HG02973 (cell line): ENCODE measurements around the gene FRMD4A.

ENCODE experiments used
- ATAC-seq: cut with Tn5 transposase; IDR thresholded peaks from one replicate; pipeline ENCODE4 v1.9.1; 2021; ENCODE audit warnings: moderate library complexity; ENCODE audit not compliant: unreplicated experiment

The FRMD4A gene

GRCh38 chr10:14296065-14296709 is 34.5 kb downstream of the FRMD4A start:
- no peak for ATAC-seq

GRCh38 chr10:14294347-14295059 is 36.2 kb downstream of the FRMD4A start:
- ATAC-seq = no peak

GRCh38 chr10:14293526-14293925 is 37.2 kb downstream of the FRMD4A start:
- ATAC-seq = no peak

- ATAC-seq = no peak
Observed at GRCh38 chr10:14291296-14291695, 39.4 kb downstream of the FRMD4A start.

DNA sequence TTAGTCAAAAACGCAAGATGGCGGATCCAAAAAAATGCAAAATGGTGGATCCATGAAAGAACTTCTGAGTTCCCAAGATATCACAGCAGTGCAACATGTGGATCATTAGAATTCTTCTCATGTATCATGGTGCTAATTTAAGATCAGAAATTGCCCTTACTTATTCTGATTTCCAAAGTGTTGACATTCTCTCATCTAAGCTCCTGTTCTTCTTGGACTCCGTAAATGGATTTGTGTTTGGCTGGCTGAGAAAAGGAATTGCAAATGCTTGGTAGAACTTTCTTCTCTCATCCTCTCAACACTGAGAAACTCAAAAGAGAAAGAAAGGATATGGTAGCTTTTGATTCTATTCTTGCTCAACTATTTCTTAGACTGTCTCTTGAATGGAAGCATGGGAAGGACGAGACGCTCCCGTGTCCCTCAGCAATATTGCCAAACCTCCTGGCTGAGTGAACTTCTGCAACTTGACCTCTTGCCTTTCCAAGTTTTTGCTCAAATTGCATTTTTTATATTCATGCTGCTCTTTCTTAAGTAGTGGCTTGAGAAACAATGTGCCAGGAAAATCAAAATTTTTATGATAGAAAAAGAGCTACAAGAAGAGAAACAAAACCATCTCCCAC is 44.7 kb downstream of the FRMD4A start:
- ATAC-seq = no peak

- ATAC-seq = no peak
Observed at GRCh38 chr10:14282276-14282675, 48.4 kb downstream of the FRMD4A start.

DNA sequence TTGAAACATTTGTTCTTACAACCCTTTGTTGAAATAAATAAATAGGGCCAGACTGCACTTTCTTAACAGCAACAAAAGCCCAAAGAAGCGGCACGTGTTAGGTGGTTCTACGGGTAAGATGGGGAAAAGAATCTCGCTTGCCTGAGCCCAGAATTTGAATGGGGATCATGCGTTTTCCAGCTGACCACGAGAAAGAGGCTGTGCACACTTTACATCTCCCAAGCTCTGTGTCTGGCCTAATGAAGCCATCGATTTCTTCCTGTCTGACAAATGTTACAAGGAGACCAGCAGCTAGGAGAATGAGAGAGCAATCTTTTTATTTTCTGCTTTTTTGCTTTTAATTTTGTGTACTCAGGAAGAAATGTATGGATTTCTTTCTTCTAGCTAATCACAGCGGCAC is 52.2 kb downstream of the FRMD4A start:
- ATAC-seq = no peak

- no peak for ATAC-seq
Observed at GRCh38 chr10:14276210-14276609, 54.5 kb downstream of the FRMD4A start.

- ATAC-seq = no peak
Observed at GRCh38 chr10:14271621-14272020, 59.1 kb downstream of the FRMD4A start.

DNA sequence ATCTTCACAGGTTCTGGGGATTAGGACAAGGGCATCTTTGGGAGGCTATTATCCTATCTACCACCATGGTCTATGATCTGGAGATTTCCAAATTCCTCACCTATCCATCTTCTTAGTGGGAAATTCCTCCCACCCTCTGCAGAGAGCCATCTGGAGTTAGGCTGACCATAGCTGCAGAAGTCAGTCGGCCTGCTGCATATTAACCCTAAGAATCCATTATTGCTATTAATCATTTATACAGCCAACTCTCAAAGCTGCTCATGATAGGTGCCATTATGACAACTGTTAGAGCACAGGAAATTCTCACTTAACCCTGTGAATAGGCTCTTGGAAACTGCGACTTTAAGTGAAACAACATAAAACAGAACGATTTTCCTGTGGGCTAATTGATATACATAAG is 60.4 kb downstream of the FRMD4A start:
- ATAC-seq = no peak

GRCh38 chr10:14265709-14266108 is 65.0 kb downstream of the FRMD4A start:
- ATAC-seq = no peak

GRCh38 chr10:14262836-14263425 is 67.8 kb downstream of the FRMD4A start:
- no peak for ATAC-seq

DNA sequence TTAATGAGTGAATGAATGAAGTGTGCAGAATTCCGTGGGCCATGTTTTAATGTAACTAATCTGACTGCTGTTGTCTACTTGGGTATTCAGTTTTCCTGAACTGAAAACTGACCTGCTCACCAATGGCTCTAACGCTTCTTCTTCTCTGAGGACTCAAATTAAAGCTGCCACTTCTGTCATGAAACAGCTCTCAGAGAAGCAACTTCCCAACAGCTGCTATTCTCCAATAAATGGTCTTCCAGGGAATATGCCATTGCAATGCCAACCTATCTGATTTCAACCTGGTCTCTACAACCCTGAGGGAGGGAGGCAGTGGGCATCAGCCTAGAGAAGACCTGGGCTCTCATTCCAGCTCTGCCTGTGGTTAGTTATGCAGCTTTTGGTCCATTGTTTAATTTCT is 69.4 kb downstream of the FRMD4A start:
- ATAC-seq = no peak

GRCh38 chr10:14259696-14260566 is 70.8 kb downstream of the FRMD4A start:
- ATAC-seq = no peak

DNA sequence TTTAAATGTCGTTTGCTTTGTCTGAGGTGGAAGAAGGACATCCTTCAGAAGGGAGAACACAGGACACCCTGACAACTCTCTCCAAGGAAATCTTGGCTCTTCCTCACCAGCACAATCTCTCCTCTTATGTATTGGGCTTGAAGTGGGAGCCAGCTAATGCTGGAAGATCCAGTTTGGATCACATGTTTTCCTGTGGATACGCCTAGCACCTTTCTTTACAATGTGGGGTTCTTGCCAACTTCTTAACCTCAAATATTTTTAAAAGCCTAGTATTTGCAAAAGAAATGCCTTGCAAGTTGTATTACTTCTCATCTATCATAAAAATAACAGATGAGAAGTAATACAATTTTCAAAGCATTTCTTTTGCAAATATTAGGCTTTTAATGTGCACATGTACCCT is 76.4 kb downstream of the FRMD4A start:
- ATAC-seq = no peak

GRCh38 chr10:14253711-14254110 is 77.0 kb downstream of the FRMD4A start:
- no peak for ATAC-seq

- no peak for ATAC-seq
Observed at GRCh38 chr10:14253079-14253478, 77.6 kb downstream of the FRMD4A start.

DNA sequence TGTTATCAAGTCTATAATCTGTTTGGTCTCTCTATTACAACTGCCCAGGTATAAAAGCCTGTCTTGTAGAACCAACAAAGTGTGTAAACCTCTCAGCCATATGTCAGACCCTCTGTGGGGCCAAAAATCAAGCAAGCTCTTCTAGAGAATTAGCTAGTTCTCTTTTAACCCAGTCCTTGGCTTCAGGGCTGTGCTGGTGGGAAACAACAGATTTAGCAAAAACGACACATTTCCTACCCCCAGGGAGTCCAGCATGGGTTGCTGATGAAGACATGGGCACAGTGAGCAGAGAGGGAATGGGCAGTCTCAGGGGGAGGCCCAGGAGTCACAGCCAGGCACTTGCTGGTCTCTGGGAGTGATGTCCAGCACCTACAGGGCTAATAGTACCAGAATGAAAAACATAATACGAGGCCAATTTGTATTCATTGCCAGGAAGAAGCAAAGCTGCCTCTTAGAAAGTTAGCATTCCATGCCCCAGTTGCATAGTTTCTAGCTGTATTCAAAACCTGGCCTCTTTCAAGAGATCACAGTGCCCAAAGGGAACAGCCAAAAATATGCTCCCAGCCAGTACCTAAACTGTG is 80.1 kb downstream of the FRMD4A start:
- no peak for ATAC-seq

DNA sequence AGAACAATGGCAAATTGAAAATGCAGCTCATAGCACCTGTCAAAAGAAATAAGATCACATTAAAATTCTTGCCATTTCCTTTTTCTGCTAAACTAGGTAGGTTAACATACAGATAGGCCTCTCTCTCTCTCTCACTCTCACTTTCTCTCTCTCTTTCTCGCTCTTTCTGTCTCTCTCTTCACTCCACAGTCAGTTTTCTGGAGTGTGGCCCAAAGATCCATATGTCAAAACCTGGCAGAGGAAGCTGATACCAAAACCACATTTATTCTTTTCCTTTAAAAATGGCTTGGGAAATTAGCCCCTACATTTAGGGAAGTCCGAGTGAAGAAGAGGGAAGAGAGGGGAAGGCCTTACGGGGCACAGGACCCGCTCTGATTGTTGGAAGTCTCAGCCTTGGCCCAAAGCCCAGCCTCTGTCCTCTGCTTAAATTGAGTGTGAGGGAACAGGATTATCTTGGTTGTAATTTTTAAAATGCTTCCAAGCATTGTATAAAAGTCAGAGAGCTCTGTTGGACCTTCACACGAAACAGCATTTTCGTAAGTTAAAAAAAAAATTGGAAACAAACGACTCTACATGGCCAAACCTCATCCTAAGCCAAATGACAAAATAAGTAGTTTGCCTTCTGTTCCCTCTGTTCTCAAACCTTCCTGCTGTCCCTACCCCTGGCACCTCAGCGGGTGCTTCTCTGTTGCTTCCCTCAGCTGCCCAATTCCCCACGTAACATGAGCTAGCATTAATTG is 83.2 kb downstream of the FRMD4A start:
- ATAC-seq = no peak

- no peak for ATAC-seq
Observed at GRCh38 chr10:14244801-14245211, 85.9 kb downstream of the FRMD4A start.
